Psoas muscle (tissue), 8 donors: ENCODE measurements around the gene CANX. TPM values are rescaled to one million over a fixed set of nuclear protein-coding genes. Genes with fewer than 3 reads are reported as not detected.

Experiments used
- ATAC-seq, 4 donors: fragments of 200-7000 bp; cut with Tn5 transposase; one replicate each; pipeline ENCODE4 v1.9.1; 2020; ENCODE audit warnings: moderate library complexity in 3 of 4, mild to moderate bottlenecking in 2 of 4
- DNase-seq, 2 donors: peaks; one replicate each; pipeline ENCODE4 v3.0.0-alpha.2; 2020
- H3K27ac ChIP-seq: fragments of 200-600 bp; one replicate; pipeline ENCODE4 v1.8.0; 2022
- H3K27me3 ChIP-seq, 3 donors: fragments of 200-600 bp in 1 of 3; one replicate each; pipeline versions ENCODE4 v1.6.1 to v1.8.0; 2013 to 2022; ENCODE audit warnings: low read length in 2 of 3, mild to moderate bottlenecking in 2 of 3, moderate library complexity in 1 of 3; ENCODE audit not compliant: insufficient read depth in 3 of 3
- H3K36me3 ChIP-seq, 2 donors: fragments of 200-600 bp in 1 of 2; one replicate each; pipeline versions ENCODE4 v1.6.1 to v1.8.0; 2013 to 2022; ENCODE audit warnings: low read depth in 1 of 2, mild to moderate bottlenecking in 1 of 2, moderate library complexity in 1 of 2; ENCODE audit not compliant: insufficient read depth in 1 of 2
- H3K4me1 ChIP-seq: fragments of 200-600 bp; one replicate; pipeline ENCODE4 v1.8.0; 2022
- H3K4me3 ChIP-seq: fragments of 200-600 bp; one replicate; pipeline ENCODE4 v1.8.0; 2022; ENCODE audit warnings: mild to moderate bottlenecking
- H3K9me3 ChIP-seq: fragments of 200-600 bp; one replicate; pipeline ENCODE4 v1.8.0; 2022
- CTCF ChIP-seq: fragments of 200-600 bp; IDR thresholded peaks from one replicate; pipeline ENCODE4 v1.8.0; 2022; ENCODE audit warnings: antibody characterized with exemption
- WGBS, 3 donors: extraction: QIAGEN DNeasy Blood & Tissue Kit; methylation state at CpG; one replicate each; pipeline versions ENCODE4 v1.1.6 to v1.1.7; 2013; 5-methylcytosine and 5-hydroxymethylcytosine counted together
- intact Hi-C, 2 donors: fragments of 100-400 bp; cut with DNase I; formaldehyde crosslinking; loops; one replicate each; pipeline versions ENCODE4 v1.11.0 to v1.14.2; 2022
- polyA plus RNA-seq, 3 donors: library from polyadenylated mRNA; stranded (reverse); fragments of 200-250 nt; gene quantifications; one replicate each; pipeline ENCODE4 v1.2.3, GENCODE V29; 2013
- total RNA-seq, 4 donors: library from RNA; stranded (reverse); fragmentation: NEBNext Ultra II Directional in 2 of 4; extraction: Animal tissue kit (Norgen Biotek cat#: 25700) in 2 of 4; gene quantifications; one replicate each; pipeline versions ENCODE4 v1.2.1 to v1.2.4, GENCODE V29; 2021 to 2023
- donor health status: healthy with polysubstance abuse.
- donor health status: DM: no; HTN: no; CAD: no; lungs with moderate emphysema.
- donor health status: Bipolar disorder and iron deficiency.
- donor health status: healthy.
- donor health status: DM: yes; HTN: yes; CAD: no.
- donor health status: DM: no; HTN: no; CAD: no.
- donor health status: DM: no; HTN: no; CAD: no.
- donor health status: DM: yes; HTN: yes; CAD: no.

Gene CANX
- total and polyA plus RNA-seq, 7 donors, result 85.7 to 285 (median 225) TPM

- no peak overlapping the region for H3K27ac ChIP-seq
- ATAC-seq, result no peak
- intact Hi-C loops, result loop anchor here in 1 of 2 donors (5.0 kb wide), 1 partner anchor 33 kb away; the partner anchor contains the start of gene CANX
- no peak for DNase-seq
- peaks cover 8 to 59% of the 10 kb centered on the region in 2 donors for H3K36me3 ChIP-seq
- WGBS, 3 donors, result 69 to 76% (median 73%) methylated on average over 3 of the region's 3 CpGs
- no peak for TF ChIP-seq CTCF
- no peaks in the 10 kb centered on the region for H3K27me3 ChIP-seq
- H3K4me1 ChIP-seq, result peaks cover 25% of the 10 kb centered on the region
- H3K9me3 ChIP-seq, result no peaks in the 10 kb centered on the region
- no peak overlapping the region for H3K4me3 ChIP-seq
Observed at GRCh38 chr5:179730356-179730755, 31.6 kb downstream of the CANX start.

- whole genome bisulfite sequencing, 3 donors, result 82 to 88% (median 86%) methylated on average over 3 of the region's 3 CpGs
- no peak for TF ChIP-seq CTCF
- intact Hi-C loops, result loop anchor here in 1 of 2 donors (5.0 kb wide), 1 partner anchor 34 kb away; the partner anchor contains the start of gene CANX
- Histone ChIP-seq H3K27ac (no peak overlapping the region), H3K4me1 (peaks cover 30% of the 10 kb centered on the region), H3K9me3 (no peaks in the 10 kb centered on the region), H3K27me3 (no peaks in the 10 kb centered on the region), H3K4me3 (no peak overlapping the region), H3K36me3 (peaks cover 8 to 54% of the 10 kb centered on the region in 2 donors)
- DNase-seq, result no peak
- ATAC-seq, result no peak
Observed at GRCh38 chr5:179730852-179731251, 32.1 kb downstream of the CANX start.

GRCh38 chr5:179731791-179732411, 33.1 kb downstream of the CANX start:
- Histone ChIP-seq H3K27me3 (no peaks in the 10 kb centered on the region), H3K4me1 (peaks cover 37% of the 10 kb centered on the region), H3K36me3 (peaks cover 8 to 43% of the 10 kb centered on the region in 2 donors), H3K9me3 (no peaks in the 10 kb centered on the region), H3K4me3 (peak overlapping the region; percentile 73), H3K27ac (peak overlapping the region; percentile 94)
- TF ChIP-seq CTCF, result no peak
- DNase-seq, result peak; percentile 37 to 62
- intact Hi-C loops, result loop anchor here (1.0 to 5.0 kb wide), 3 partner anchors 33 to 87 kb away; partner anchors contain the start of gene CANX (in 2 of the 2)
- 59 to 62% (median 59%) methylated on average over 24 of the region's 24 CpGs for WGBS, 3 donors
- ATAC-seq, result peak; percentile 1 to 42 (median 20)

GRCh38 chr5:179732412-179732917, 33.7 kb downstream of the CANX start, which contains the start of gene MAML1:
Gene MAML1 (plus strand): TSS chr5:179732822. CDS start chr5:179733113, 291 bp downstream.
- 0 to 1% (median 1%) methylated on average over 41 of the region's 41 CpGs for WGBS, 3 donors
- DNase-seq, result peak; percentile 100
- H3K36me3 ChIP-seq, result peaks cover 8 to 37% of the 10 kb centered on the region in 2 donors
- intact Hi-C loops, result loop anchor here (1.0 to 5.0 kb wide), 3 partner anchors 34 to 87 kb away; partner anchors contain the start of gene CANX (in 2 of the 2)
- H3K9me3 ChIP-seq, result no peaks in the 10 kb centered on the region
- H3K4me1 ChIP-seq, result peaks cover 43% of the 10 kb centered on the region
- H3K27ac ChIP-seq, result peak within 1 kb of the TSS; percentile 94
- TF ChIP-seq CTCF, result no peak
- ATAC-seq, result peak; percentile 97 to 99 (median 98)
- peak within 1 kb of the TSS; percentile 73 for H3K4me3 ChIP-seq
- no peaks in the 10 kb centered on the region for H3K27me3 ChIP-seq
